Measurements from ENCODE around the gene LAIR1.
"Not testable (repeated sequence)": the region's sequence is repeated elsewhere in the genome, so short reads cannot be mapped to it uniquely, and the experiment has no call there.

LAIR1 gene

DNA sequence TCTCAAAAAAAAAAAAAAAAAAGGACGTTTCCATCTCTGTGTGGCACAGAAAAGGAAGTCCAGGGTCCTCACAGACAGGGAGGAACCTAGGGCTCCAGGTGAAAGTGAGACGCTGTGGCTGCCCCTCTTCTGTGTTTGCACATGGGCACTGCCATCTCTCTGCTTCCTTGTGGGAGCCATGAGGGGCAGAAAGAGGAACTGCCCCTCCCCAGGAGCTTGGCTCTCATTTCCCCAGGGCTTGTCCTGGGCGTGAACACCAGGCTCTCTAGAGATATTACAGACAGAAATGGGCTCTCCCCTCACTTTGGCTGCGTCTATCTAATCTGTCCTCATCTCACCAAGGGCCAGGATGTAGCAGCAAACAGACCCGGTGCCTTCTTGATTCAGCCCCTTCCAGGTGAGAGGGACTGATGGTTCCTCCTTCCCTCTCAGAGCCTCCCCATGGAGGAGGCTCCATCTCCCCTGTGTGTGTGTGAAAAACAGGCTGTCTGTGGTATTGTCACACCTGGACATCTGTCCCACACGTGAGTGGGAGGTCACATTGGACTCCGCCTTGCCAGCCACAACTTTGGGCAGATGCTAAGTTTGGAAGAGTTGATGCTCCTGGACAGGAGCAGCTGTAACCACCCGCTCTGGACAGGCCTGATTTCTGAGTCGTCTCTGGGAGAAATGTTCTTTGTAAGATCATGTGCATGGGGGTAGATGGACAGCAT lies 24.9 kb downstream of the LAIR1 start:
- peak in 1 of 2 donors; percentile 58 for DNase-seq

DNA sequence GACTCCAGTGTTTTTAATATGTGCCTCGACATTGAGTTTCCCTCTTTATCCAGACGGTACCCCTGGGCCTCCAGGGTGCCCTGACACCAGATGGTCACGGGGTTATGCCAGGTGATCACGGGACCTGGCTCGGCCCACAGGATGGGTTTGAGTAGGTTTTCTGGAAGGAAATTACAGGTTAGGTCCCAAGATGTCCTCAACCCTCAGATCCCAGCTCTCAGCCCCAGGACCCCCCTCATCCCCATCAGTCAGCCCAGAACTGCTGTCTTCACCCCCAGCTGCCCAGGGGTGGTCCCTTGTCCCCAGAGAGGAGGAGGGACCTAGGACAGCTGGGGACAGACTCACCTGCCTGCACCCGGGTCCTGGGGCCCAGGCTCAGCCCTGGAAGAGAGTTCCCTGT lies 26.2 kb downstream of the LAIR1 start:
- no peak for DNase-seq

DNA sequence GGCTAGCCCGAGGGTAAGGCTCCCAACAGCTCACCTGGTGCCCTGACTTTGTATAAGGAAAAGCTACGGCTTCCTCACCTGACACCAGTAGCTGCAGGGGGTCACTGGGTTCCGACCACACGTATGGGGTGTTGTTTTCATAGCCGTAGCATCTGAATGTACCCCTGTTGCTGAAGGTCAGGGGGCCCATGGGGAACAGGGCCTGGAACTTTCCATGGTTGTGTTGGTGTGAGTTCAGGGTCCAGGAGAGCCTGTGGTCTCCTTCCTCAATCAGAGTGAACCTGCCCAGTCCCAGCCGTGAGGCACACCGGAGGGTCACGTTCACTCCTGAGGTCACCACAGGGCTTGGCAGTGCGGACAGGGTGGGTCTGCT lies 26.9 kb downstream of the LAIR1 start:
- no peak for DNase-seq

DNA sequence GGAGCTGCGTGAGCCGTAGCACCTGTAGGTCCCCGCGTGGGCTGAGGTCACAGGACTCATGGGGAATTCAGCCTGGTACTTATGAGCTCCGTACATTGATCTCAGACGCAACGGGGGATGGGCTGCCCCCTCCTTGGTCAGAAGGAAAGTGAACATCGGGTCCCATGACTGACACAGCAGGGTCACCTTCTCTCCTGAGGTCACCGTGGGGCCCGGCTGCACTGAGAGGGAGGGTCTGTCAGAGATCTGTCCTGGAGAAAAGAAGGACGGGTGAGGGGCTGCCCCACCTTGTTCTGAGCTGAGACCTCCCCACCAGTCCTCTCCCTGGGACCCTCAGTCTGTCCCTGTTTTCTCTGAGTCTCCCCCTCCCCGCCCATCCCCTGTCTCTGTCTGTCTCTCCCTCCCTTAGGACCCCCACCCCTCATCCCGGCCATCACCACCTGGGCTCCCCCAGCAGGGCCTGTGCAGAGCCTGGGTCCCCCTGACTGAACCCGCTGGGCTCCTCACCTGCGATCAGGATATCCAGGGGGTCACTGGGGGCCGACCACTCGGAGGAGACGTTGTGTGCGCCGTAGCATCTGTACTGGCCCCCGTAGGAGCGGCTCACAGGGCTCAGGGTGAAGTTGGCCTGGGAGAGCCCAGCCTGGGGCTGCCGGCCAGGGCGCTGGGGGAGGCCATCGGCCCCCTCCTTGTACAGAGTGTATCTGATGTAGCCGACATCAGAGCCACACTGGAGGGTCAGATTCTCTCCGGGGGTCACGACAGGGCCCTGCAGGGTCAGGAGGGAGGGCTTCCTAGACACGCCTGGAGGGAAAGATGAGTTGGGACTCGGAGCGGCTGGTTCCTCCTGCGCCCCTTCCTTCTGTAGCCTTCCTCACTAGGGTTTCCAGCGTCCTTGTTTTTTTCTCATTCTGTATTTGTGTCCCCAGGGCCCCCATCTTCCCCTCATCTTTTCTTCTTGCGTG lies 27.6 kb downstream of the LAIR1 start:
- no peak for DNase-seq

DNA sequence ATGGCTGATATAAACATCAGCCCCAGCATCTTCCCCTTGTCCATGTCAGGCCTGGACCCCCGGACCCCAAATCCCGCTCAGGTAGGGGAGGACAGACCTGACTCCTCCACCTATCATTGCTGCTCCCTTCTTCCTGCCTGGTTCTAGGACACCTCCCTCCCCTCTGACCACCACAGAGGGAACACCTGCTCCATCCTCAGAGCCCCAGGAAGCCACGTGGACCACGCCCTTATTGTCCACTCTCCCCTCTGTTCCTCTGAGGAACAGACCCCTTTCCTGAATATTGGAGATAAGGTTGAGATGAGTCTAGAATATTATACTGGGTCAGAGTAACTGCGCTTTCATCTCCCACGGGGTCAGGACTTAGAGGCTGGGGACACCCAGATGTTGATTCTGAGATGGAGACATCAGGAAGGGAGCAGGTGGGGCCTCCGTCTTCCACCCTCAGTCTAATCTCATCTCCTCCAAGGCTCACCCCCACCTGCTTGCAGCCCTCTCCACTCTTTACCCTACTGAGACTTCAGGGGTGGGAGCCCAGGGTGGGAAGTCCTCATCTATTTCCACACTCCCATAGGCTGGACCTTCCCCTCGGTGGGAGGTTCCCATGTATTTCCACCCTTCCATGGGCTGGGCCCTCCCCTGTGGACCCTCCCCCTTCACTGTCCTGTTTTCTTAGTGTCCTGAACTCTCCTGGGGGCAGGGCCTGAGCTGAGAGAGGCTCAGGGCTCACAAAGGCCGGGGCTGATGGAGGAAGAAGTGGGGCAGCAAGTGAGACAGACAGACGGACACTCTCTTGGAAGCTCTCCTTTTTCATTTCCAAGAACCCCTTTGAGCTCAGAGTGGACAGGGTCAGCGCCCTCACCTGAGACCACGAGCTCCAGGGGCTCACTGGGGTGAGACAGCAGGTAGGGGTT lies 28.5 kb downstream of the LAIR1 start:
- DNase-seq, result peak in 1 of 2 donors; percentile 5

DNA sequence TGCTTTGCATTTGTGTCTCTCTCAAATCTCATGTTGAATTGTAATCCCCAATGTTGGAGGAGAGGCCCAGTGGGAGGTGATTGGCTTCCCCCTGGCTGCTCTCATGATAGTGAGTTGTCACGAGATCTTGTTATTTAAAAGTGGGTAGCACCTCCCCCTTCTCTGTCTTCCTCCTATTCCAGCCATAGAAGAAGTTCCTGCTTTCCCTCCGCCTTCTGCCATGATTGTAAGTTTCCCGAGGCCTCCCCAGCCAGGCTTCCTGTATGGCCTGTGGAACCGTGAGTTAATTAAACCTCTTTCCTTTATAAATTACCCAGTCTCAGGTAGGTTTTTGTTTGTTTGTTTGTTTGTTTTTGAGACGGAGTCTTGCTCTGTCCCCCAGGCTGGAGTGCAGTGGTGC lies 29.6 kb downstream of the LAIR1 start:
- DNase-seq, result no peak

DNA sequence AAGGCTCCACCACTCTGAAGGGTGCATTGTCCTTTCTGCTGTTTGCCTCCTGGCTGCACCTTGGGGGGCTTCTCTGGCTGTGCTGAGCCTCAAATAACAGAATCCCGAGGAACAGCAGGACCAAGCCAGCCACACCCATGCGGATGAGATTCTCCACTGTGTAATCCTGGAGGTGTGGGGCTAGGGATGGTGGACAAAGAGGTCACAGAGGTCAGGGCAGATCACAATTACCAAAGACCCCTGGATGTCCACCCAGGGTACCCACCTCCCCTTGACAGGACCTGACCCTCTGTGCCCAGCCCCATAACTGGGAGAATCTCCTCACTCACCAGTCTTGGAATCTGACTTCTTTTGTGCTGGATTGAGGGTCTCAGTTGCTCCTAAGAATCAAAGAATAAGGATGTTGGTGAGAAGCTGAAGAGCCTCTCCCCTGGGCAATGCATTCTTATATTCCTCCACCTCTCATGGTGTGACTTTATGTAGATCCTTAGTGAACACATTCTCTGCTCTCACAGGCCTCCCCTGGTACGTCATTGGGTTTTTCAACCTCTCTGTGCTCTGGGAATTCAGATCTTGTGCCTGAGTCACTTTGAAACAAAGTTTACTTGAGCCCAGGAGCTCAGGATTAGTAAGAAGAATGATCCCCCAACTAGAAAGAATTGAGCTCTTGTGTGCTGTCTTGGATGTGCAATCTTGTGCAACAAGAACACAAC lies 31.0 kb downstream of the LAIR1 start:
- DNase-seq, result no peak

DNA sequence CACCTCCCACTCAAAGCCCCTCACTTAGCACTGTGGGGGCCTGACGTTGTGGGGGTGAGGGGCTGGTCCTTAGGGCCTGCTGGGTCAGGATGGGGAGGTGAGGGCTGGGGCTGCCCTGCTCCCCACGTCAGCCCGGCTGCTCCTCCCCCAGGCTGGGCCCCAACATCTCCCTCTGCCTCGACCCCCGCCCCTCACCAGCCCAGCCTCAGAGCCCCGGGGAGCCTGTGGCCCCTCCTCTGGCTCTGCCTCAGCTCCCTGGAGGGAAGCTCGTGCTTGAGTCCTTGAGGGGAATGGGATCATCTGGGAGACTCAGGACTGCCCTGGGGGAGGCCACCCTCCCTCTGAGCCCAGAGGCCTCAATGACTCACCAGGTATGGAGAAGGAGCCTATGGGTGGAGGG lies 32.6 kb downstream of the LAIR1 start:
- DNase-seq, result no peak

DNA sequence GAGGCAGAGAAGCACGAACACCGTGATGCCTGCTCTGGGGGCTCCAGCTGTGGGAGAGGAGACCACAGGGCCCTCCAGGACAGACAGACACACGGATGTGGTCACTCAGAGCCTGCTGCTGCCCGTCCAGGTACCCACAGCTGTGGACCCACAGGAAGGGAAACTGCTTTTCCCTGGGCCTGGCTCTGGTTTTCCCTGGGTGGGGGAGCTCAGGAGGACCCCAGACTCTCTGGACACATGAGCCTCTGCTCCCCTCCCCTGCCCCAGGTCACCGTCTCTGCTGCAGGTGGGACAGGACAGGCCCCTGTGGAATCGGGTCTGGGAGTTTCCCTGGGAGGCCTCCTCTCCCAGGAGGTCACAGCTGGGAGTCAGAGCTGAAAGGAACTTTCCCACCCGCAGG lies 33.1 kb downstream of the LAIR1 start:
- DNase-seq, result no peak

DNA sequence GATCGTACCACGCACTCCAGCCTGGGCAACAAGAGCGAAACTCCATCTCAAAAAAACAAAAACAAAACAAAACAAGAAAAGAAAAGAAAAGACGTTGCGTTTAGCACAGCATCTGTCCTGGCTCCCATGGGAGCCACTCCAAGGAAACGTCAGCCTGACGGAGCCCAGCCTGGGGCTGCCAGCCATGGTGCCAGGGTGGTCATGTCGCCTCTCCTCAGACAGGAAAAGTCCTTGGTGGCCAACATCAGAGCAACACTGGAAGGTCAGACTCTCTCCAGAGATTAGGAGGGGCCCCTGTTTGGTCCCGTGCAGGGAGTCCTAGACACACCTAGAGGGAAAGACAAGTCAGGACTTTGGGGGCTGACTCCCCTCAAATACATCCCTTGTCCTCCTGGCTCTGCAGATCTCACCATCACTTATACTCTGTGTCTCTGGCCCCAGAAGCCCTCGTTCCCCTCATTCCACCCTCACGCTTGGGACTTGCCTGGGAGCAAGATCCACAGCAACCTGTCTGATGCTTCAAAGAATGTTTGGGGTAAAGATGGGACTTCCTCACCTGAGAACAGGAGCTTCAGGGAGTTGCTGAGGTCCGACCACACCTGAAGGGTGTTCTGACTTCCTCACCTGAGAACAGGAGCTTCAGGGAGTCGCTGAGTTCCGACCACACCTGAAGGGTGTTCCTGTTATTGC lies 35.1 kb downstream of the LAIR1 start:
- no peak for DNase-seq

DNA sequence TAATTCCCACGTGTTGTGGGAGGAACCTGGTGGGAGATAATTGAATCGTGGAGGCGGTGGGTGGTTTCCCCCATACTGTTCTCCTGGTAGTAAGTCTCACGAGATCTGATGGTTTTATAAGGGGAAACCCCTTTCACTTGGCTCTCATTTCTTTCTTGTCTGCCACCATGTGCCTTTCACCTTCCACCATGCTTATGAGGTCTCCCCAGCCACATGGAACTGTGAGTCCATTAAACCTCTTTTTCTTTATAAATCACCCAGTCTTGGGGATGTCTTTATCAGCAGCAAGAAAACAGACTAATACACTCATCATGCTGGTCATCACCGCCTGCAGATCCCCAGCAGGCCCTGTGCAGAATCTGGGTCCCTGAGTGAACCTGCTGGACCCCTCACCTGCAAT lies 36.0 kb downstream of the LAIR1 start:
- DNase-seq, result not testable (repeated sequence)

DNA sequence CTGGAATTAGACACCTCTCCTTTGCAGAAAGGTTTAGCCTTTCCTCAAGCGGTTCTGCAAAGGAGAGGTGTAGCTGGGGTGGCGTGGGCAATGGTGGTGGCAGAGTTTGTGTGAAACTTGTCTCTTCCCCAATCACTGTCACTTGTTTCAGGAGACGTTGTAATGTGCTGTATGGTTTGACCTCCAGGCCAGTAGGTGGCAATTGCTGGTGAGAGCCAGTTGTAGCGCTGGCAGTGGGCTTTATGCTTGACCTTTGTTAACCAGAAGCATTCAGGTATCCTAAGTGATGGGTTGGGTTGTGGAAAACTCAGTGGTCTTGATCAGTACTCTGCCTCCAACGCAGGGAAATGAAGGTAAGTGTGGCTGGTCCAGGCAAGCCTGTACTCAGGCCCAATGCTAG lies 39.1 kb downstream of the LAIR1 start:
- DNase-seq, result no peak

DNA sequence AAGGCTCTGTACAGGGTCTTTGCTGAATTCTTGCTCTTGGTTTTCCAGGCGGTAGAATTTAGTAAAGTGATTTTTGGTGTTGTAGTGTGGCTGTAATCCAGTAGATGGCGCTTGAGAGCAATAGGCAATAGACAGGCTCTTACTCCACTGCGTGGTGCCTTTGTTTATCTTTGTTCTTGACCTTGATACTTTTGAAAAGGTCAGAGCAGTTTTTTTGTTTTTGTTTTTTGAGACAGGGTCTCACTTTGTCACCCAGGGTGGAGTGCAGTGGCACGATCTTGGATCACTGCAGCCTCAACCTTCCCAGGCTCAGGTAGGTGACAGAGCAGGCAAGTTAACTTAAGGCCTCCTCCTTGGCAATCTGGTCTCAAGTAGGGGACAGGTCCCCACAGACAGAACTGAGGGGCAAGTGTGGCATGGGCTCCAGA lies 39.5 kb downstream of the LAIR1 start:
- peak; percentile 52 to 70 for DNase-seq

DNA sequence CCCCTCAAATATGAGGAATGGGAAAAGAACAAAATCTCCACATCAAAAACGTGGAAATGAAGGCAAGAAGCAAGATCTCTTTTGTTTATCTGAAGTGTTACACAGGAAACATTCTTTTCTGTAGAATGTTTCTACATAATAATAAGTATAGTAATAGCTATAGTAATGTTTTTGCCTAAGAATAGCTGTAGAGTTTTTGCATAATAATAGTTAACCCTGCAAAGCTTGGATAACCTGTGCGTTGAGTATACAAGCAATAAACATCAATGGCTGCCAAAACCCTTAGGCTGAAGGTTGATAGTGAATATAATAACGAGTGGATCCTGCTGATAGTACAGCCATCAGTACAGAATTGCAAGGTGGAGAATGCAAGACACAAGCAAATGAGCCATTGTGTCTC lies 40.7 kb downstream of the LAIR1 start:
- DNase-seq, result no peak

DNA sequence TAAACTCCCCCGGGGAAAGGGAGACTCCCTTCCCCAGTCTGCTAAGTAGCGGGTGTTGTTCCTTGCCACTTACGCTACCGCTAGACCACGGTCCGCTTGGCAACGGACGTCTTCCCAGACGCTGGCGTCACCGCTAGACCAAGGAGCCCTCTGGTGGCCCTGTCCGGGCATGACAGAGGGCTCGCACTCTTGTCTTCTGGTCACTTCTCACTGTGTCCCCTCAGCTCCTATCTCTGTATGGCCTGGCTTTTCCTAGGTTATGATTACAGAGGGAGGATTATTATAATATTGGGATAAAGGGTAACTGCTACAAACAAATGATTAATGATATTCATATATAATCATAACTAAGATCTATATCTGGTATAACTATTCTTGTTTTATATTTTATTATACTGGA lies 41.8 kb downstream of the LAIR1 start:
- peak in 1 of 2 donors; percentile 37 for DNase-seq

DNA sequence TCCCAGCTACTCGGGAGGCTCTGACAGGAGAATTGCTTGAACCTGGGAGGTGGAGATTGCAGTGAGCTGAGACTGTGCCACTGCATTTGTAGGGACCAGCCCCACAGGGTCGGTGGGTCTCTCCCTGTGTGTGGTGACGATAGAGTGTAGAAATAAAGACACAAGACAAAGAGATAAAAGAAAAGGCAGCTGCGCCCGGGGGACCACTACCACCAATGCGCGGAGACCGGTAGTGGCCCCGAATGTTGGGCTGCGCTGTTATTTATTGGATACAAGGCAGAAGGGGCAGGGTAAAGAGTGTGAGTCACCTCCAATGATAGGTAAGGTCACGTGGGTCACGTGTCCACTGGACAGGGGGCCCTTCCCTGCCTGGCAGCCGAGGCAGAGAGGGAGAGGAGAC lies 42.4 kb downstream of the LAIR1 start:
- not testable (repeated sequence) for DNase-seq

DNA sequence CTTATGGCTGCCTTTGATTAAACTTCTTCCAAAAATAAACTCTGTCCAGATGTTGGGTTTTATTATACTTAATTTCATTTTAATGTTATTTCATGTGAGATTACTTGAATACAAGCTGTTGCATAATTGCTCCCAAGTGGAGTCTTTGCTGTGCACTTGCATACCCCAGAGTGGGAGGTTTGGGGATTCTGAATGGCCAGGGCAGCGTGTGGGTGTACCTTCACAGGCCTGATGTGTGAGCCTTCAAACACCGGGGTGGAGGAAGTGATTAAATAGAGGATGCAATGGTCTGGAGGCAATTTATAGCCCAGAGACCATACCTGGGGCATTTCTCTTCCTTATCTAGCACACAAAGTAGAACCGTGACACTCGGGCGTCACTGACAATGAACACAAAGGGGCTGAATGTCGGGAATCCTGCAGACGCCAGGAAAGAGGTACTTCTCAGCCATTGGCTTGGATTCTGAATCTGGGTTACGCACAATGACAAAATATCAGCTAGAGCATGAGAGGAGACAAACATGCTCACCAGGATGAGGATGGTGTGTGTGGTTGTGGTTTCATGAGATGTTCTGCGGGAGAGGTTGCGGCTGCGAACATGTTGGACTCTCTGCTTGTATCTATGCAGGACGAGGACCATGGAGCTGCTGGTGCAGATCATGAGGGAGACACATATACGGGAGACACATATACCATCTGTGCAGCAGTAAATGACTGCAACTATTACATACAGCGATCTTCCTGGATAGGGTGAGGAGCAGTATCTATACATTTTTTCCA lies 44.6 kb downstream of the LAIR1 start:
- DNase-seq, result no peak

DNA sequence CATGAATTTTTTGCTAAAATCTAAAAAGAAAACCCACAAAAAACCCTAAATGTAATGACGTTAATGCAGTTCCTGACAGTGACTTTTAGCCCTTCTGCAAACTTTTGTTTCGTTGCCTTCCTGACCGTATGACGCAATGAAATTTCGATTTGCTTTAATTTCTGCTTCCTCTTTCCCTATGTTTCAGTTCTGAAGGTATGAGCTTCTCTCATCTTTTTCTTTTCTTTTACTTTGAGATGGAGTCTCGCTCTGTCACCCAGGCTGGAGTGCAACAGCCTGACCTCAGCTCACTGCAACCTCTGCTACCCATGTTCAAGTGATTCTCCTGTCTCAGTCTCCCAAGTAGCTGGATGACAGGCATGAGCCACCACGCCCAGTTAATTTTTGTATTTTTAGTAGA lies 45.7 kb downstream of the LAIR1 start:
- DNase-seq, result peak in 1 of 2 donors; percentile 48

DNA sequence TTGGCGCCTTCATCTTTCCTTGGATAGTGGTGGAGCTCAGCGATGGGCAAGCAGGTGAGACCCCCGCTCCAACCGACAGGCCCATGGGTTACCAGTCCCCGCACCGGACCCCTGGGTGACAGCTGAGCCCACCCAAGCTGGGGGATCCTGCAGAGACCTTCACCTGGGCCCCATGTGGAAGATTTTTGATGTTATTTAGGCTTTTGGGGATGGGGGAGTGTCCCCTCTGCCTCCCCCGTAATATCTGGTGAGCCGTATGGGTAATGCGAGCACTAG lies 46.8 kb downstream of the LAIR1 start:
- no peak for DNase-seq

DNA sequence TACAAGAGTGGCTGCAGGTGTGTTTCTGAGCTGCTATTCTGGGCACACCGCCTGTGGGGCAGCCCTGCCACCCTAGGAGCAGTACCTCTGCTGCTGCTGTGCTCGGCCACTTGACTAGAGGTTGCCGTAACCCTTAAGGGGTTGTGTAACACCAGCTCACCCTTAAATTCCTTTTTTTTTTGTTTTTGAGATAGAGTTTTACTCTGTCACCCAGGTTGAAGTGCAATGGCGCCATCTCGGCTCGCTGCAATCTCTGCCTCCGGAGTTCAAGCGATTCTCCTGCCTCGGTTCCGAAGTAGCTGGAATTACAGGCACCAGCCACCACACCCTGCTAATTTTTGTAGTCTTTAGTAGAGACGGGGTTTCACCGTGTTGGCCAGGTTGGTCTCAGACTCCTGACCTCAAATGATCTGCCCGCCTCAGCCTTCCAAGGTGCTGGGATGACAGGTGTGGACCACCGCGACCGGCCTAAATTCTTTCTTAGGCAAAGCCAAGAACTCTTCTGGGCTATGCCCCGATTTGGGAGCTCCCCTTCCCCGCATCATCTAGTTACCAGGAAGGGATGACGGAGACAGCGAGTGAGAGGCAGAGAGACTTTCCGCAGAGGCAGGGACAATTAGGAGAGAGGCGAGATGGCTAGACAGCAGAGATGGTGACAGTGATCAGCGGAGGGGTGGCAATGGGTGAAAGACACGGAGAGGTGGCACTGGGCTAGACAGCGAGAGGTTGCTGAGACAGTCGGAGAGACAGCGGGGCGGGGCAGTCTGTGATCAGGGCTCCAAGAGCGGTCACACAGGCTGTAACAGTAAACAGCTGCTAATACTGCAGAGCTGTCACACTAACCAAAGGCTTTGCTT lies 47.4 kb downstream of the LAIR1 start:
- no peak for DNase-seq

Data from CD4-positive, alpha-beta T cell treated with Interleukin-4 for 1 hour (primary cell).